Tibial nerve (tissue), 4 donors: ENCODE results near the gene SPATA13. TPM values are rescaled to one million over a fixed set of nuclear protein-coding genes. Genes with fewer than 3 reads are reported as not detected.
A peak's percentile ranks its signal among the peaks of the same experiment; 100 is the strongest.

Experiments used
- DNase-seq, 2 donors: peaks; one replicate each; pipeline ENCODE4 v3.0.0-alpha.2; 2019; ENCODE audit warnings: low spot score in 2 of 2
- H3K27ac ChIP-seq, 4 donors: fragments of 200-600 bp; sonication (generic) in 3 of 4; one replicate each; pipeline ENCODE4 v1.5.1; 2017 to 2019; ENCODE audit warnings: mild to moderate bottlenecking in 1 of 4
- H3K27me3 ChIP-seq, 2 donors: fragments of 200-600 bp; sonication (generic) in 1 of 2; one replicate each; pipeline versions ENCODE4 v1.5.1 to v1.6.0; 2017 to 2019
- H3K36me3 ChIP-seq, 3 donors: fragments of 200-600 bp; sonication (generic); one replicate each; pipeline ENCODE4 v1.5.1; 2018 to 2019
- H3K4me1 ChIP-seq, 4 donors: fragments of 200-600 bp; sonication (generic) in 3 of 4; one replicate each; pipeline ENCODE4 v1.5.1; 2017 to 2019
- H3K4me3 ChIP-seq, 4 donors: fragments of 200-600 bp; sonication (generic) in 3 of 4; one replicate each; pipeline ENCODE4 v1.5.1; 2017 to 2019; ENCODE audit warnings: mild to moderate bottlenecking in 1 of 4, moderate library complexity in 1 of 4
- H3K9me3 ChIP-seq, 4 donors: fragments of 200-600 bp; sonication (generic) in 3 of 4; one replicate each; pipeline ENCODE4 v1.5.1; 2017 to 2019
- CTCF ChIP-seq, 5 experiments: fragments of 200-600 bp in 3 of 5; fragments of 450-650 bp in 2 of 5; sonication (generic) in 3 of 5; IDR thresholded peaks; one replicate each; pipeline ENCODE4 v1.5.1; 2016 to 2019; ENCODE audit warnings: antibody characterized with exemption in 5 of 5, mild to moderate bottlenecking in 3 of 5, moderate library complexity in 2 of 5
- EP300 ChIP-seq, 2 donors: sonication (generic); formaldehyde crosslinking; IDR thresholded peaks; one replicate each; pipeline ENCODE4 v1.6.1; 2017; ENCODE audit warnings: antibody characterized with exemption in 2 of 2, mild to moderate bottlenecking in 1 of 2
- POLR2A ChIP-seq, 2 donors: fragments of 450-650 bp; IDR thresholded peaks; one replicate each; pipeline ENCODE4 v1.6.1; 2017; ENCODE audit warnings: antibody characterized with exemption in 2 of 2, mild to moderate bottlenecking in 2 of 2, moderate library complexity in 2 of 2
- WGBS, 2 donors: methylation state at CpG; one replicate each; pipeline ENCODE4 v1.1.5; 2018; 5-methylcytosine and 5-hydroxymethylcytosine counted together
- total RNA-seq, 4 donors: library from RNA; depleted of rRNA; stranded (reverse); fragments of >200 nt; gene quantifications; one replicate each; pipeline ENCODE4 v1.1.0, GENCODE V29; 2016

The SPATA13 gene
- total RNA-seq, 4 donors from 2014 or later: 35.0 to 96.0 (median 51.7) TPM

DNA sequence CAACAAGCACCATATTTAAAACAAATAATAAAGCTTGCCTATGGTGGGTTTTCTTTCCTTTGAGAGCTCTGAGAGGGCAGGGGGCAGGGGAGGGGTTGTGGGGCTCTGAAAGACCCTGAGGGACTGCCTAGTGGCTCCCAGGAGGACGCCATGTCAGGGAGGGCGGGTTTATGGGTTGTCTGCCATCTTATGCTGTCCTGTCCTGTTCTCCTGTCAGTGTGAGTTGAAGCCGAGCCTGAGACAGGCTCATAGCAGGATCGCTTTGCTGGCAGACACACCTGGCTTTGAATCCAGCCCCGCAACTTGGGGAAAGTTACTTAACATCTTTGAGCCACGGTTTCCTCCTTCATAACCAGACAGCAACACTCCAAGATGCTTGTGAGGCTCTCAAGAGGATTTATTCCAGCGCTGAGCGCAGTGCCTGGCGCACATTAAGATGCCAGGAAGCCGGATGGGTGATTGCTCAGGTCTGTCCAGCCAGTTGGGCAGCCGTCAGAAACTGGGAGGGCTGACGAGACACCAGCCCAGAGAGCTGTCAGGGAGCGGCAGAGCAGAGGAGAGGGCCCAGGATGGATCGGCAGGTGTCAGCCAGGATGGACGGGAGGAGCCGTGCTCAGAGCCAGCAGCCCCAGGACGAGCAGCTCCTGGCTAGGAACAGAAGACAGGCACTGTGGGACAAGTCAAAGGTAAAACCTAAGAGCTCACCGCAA is 112.1 kb downstream of the SPATA13 start:
- no peak for DNase-seq
- 66 to 70% methylated on average over 18 of the region's 18 CpGs for WGBS, 2 donors
- H3K36me3 ChIP-seq: no peaks in the 10 kb centered on the region
- peaks cover 4 to 64% (median 46%) of the 10 kb centered on the region in 4 donors for H3K4me1 ChIP-seq
- H3K27ac ChIP-seq: peak overlapping the region; percentile 62 to 94 (median 86)
- peak overlapping the region; percentile 30 to 50 (median 42) for H3K4me3 ChIP-seq
- TF ChIP-seq POLR2A (IDR thresholded peaks at IDR 0.05) (no peak), EP300 (IDR thresholded peaks at IDR 0.05) (no peak)
- H3K9me3 ChIP-seq: no peaks in the 10 kb centered on the region
- no peaks in the 10 kb centered on the region for H3K27me3 ChIP-seq

DNA sequence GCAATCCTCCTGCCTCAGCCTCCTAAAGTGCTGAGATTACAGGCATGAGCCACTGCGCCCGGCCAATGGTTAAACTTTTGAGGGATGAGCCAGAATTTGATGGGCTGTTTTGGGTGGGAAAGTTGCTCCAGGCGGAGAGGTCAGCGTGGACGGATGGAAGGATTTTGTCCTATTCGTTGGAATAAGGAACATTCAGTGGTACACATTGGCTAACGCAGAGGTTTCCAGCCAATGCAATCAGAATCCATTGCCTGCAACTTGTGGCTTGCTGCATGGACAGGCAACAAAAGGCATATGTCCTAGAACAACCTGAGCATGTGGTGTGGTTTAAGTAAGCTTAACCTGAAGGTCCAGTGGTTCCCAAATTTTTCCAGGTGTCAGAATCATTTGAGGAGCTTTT is 113.4 kb downstream of the SPATA13 start:
- Histone ChIP-seq H3K36me3 (no peaks in the 10 kb centered on the region), H3K4me3 (no peak overlapping the region), H3K9me3 (no peaks in the 10 kb centered on the region), H3K27ac (peak overlapping the region in 3 of 4 donors; percentile 1 to 87 (median 28)), H3K27me3 (no peaks in the 10 kb centered on the region), H3K4me1 (peaks cover 4 to 51% (median 39%) of the 10 kb centered on the region in 4 donors)
- WGBS, 2 donors: 91 to 98% methylated on average over 7 of the region's 7 CpGs
- TF ChIP-seq EP300 (IDR thresholded peaks at IDR 0.05) (no peak), POLR2A (IDR thresholded peaks at IDR 0.05) (no peak), CTCF (IDR thresholded peaks at IDR 0.05) (no peak)
- no peak for DNase-seq

- no peak for TF ChIP-seq EP300 (IDR thresholded peaks at IDR 0.05)
- no peak for TF ChIP-seq CTCF (IDR thresholded peaks at IDR 0.05)
- TF ChIP-seq POLR2A (IDR thresholded peaks at IDR 0.05): no peak
- DNase-seq: no peak
- H3K36me3 ChIP-seq: no peaks in the 10 kb centered on the region
- 44 to 74% methylated on average over 6 of the region's 6 CpGs for WGBS, 2 donors
- H3K4me3 ChIP-seq: no peak overlapping the region
- no peaks in the 10 kb centered on the region for H3K9me3 ChIP-seq
- no peaks in the 10 kb centered on the region for H3K27me3 ChIP-seq
- peaks cover 4 to 55% (median 39%) of the 10 kb centered on the region in 4 donors for H3K4me1 ChIP-seq
- H3K27ac ChIP-seq: peak overlapping the region in 3 of 4 donors; percentile 1 to 87 (median 28)
Observed at GRCh38 chr13:24274452-24275021, 114.0 kb downstream of the SPATA13 start.

DNA sequence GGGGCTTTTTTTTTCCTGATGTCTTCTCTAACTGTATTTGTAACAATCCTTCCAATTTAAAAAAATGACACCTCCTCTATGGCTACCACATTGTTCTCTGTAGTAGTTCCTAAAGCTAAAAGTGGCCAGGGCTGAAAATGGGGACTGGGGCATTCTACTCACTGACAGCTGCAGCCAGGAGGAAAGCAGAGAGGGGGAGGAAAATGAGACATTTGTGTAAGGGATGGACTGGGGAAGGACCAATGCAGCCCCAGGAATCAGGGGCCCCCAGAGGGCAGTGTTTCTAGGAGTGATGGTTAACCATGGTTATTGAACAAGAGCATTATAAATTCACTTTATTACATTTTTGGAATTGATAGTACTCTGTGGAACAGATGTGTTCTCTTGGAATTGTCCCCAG is 114.5 kb downstream of the SPATA13 start:
- DNase-seq: no peak
- no peaks in the 10 kb centered on the region for H3K27me3 ChIP-seq
- no peaks in the 10 kb centered on the region for H3K9me3 ChIP-seq
- no peaks in the 10 kb centered on the region for H3K36me3 ChIP-seq
- peaks cover 4 to 52% (median 36%) of the 10 kb centered on the region in 4 donors for H3K4me1 ChIP-seq
- peak overlapping the region in 3 of 4 donors; percentile 1 to 87 (median 28) for H3K27ac ChIP-seq
- TF ChIP-seq POLR2A (IDR thresholded peaks at IDR 0.05) (no peak), EP300 (IDR thresholded peaks at IDR 0.05) (no peak), CTCF (IDR thresholded peaks at IDR 0.05) (no peak)
- no peak overlapping the region for H3K4me3 ChIP-seq

- no peak overlapping the region for H3K27ac ChIP-seq
- no peaks in the 10 kb centered on the region for H3K9me3 ChIP-seq
- no peaks in the 10 kb centered on the region for H3K36me3 ChIP-seq
- DNase-seq: no peak
- 81 to 94% methylated on average over 2 of the region's 2 CpGs for WGBS, 2 donors
- TF ChIP-seq EP300 (IDR thresholded peaks at IDR 0.05) (no peak), CTCF (IDR thresholded peaks at IDR 0.05) (no peak), POLR2A (IDR thresholded peaks at IDR 0.05) (no peak)
- no peaks in the 10 kb centered on the region for H3K27me3 ChIP-seq
- H3K4me3 ChIP-seq: no peak overlapping the region
- H3K4me1 ChIP-seq: peaks cover 4 to 48% (median 27%) of the 10 kb centered on the region in 4 donors
Observed at GRCh38 chr13:24276306-24276705, 115.8 kb downstream of the SPATA13 start.
